ES-I3 (cell line): Measurements from ENCODE around the gene CITED4.

Experiments used
- H3K36me3 ChIP-seq: 2 replicates; pipeline ENCODE4 v1.6.1; 2013; ENCODE audit warnings: mild to moderate bottlenecking, low read length, control low read depth, moderate library complexity; ENCODE audit not compliant: insufficient read depth
- H3K4me1 ChIP-seq: 2 replicates; pipeline ENCODE4 v1.6.1; 2013; ENCODE audit warnings: mild to moderate bottlenecking, control low read depth, low read length; ENCODE audit not compliant: insufficient read depth
- H3K9ac ChIP-seq: 2 replicates; pipeline ENCODE4 v1.6.1; 2013; ENCODE audit warnings: low read depth, mild to moderate bottlenecking, low read length, moderate library complexity
- H3K9me3 ChIP-seq: 2 replicates; pipeline ENCODE4 v1.6.1; 2013; ENCODE audit warnings: mild to moderate bottlenecking, low read length, moderate library complexity; ENCODE audit not compliant: control insufficient read depth, insufficient read depth

The CITED4 gene

GRCh38 chr1:40876891-40877290 is 14.7 kb upstream of the CITED4 start:
- peaks cover 17% of the 10 kb centered on the region for H3K4me1 ChIP-seq
- H3K36me3 ChIP-seq = no peaks in the 10 kb centered on the region
- no peak overlapping the region for H3K9ac ChIP-seq
- peaks cover 2% of the 10 kb centered on the region; the same call in 1 of the 2 replicates for H3K9me3 ChIP-seq

DNA sequence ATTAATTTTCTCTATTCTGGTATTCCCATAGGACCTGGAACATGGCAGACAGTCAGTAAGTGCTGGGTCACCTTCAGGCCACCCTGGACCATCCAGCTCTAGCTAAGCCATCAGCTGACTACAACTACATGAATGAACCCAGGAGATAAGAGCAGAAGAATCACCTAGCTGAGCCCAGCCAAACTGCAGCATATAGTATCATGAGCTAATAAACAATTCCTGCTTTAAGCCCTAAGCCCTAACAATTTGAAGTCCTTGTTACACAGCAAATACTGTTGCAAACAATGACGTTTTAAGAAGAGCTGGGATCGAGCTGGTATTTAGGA is 14.2 kb upstream of the CITED4 start:
- Histone ChIP-seq H3K36me3 (no peaks in the 10 kb centered on the region), H3K9me3 (peaks cover 2% of the 10 kb centered on the region; the same call in 1 of the 2 replicates), H3K9ac (no peak overlapping the region), H3K4me1 (peaks cover 17% of the 10 kb centered on the region)

GRCh38 chr1:40873863-40874472 is 11.8 kb upstream of the CITED4 start:
- Histone ChIP-seq H3K9ac (no peak overlapping the region), H3K36me3 (no peaks in the 10 kb centered on the region), H3K9me3 (peaks cover 2% of the 10 kb centered on the region; the same call in 1 of the 2 replicates), H3K4me1 (peaks cover 9% of the 10 kb centered on the region; the same call in 1 of the 2 replicates)

GRCh38 chr1:40872276-40872675 is 10.1 kb upstream of the CITED4 start:
- Histone ChIP-seq H3K9ac (no peak overlapping the region), H3K9me3 (peaks cover 2% of the 10 kb centered on the region; the same call in 1 of the 2 replicates), H3K4me1 (no peaks in the 10 kb centered on the region; the same call in 1 of the 2 replicates), H3K36me3 (no peaks in the 10 kb centered on the region)

- H3K4me1 ChIP-seq = no peaks in the 10 kb centered on the region
- no peak overlapping the region for H3K9ac ChIP-seq
- H3K36me3 ChIP-seq = no peaks in the 10 kb centered on the region
- H3K9me3 ChIP-seq = no peaks in the 10 kb centered on the region
These were observed 8.1 kb upstream of the CITED4 start for GRCh38 chr1:40870135-40870728.

DNA sequence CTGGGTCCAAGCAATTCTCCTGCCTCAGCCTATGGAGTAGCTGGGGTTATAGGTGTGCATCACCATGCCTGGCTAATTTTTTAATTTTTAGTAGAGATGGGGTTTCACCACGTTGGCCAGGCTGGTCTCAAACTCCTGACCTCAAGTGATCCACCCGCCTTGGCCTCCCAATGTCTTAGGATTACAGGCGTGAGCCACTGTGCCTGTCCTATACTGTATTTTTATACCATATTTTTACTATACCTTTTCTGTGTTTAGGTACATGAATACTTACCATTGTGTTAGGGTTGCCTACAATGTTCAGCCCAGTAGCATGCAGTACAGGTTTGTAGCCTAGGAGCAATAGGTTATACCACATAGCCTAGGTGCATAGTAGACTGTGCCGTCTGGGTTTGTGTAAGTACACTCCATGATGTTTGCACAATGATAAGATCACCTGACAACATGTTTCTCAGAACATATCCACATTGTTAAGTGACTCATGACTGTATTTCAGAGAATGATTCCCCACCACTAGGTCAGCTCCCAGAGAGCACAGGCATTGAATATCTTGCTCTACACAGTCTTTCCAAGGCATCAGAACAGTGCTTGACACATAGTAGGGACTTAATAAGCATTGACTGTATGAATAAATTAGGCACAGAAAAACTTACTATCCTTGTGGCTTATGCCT is 6.0 kb upstream of the CITED4 start:
- no peak overlapping the region for H3K9ac ChIP-seq
- peaks cover 3% of the 10 kb centered on the region; the same call in 1 of the 2 replicates for H3K4me1 ChIP-seq

DNA sequence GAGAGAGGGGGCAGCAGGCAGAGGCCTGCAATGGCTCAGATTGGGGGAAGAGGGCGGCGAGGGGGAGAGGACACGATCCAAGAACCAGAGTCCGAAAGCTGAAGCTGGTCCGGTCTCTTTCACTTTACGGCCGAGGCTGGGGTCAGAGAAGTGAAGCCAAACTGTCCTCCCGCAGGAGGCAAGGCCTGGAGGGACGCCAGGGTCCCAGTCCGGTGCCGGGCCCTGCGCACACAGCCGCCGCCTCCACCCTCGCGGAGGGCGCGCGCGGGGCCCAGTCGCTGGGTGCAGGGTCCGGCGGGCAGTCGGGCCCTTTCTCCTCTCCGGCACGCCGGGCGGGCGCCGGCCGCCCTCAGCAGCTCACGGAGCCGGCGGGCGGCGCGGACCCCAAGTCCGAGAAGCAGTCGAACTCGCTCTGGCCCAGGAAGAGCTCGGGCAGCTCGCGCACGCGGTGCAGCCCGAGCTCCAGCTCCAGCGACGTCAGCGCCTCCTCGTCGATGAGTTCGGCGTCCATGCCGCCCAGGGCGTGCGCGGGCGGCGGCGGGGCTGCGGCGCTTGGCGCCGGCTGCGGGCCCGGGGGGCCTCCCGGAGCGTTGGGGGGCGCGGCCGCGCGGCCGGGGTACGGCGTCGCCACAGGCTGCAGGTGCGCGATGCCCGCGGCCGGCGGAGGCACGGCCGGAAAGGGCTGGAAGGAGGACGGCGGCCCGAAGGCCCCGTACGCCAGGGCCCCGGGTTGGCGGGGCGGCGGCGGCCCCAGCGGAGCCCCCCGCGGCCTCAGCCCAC is 749 bp downstream of the CITED4 start:
- peaks cover 8% of the 10 kb centered on the region for H3K4me1 ChIP-seq
- H3K9ac ChIP-seq = peak overlapping the region; percentile 74
- H3K9me3 ChIP-seq = no peaks in the 10 kb centered on the region
- H3K36me3 ChIP-seq = no peaks in the 10 kb centered on the region

More for the DNA sequence above, 6.0 kb upstream of the CITED4 start:
- no peaks in the 10 kb centered on the region for H3K36me3 ChIP-seq
- no peaks in the 10 kb centered on the region for H3K9me3 ChIP-seq

- Histone ChIP-seq H3K36me3 (no peaks in the 10 kb centered on the region), H3K4me1 (peaks cover 8% of the 10 kb centered on the region), H3K9me3 (no peaks in the 10 kb centered on the region), H3K9ac (peak overlapping the region; percentile 74)
These were observed 1.4 kb downstream of the CITED4 start for GRCh38 chr1:40860706-40861223.

GRCh38 chr1:40858856-40859416 is 3.2 kb downstream of the CITED4 start:
- Histone ChIP-seq H3K36me3 (no peaks in the 10 kb centered on the region), H3K4me1 (peaks cover 6% of the 10 kb centered on the region), H3K9me3 (no peaks in the 10 kb centered on the region; the same call in 1 of the 2 replicates), H3K9ac (no peak overlapping the region)

DNA sequence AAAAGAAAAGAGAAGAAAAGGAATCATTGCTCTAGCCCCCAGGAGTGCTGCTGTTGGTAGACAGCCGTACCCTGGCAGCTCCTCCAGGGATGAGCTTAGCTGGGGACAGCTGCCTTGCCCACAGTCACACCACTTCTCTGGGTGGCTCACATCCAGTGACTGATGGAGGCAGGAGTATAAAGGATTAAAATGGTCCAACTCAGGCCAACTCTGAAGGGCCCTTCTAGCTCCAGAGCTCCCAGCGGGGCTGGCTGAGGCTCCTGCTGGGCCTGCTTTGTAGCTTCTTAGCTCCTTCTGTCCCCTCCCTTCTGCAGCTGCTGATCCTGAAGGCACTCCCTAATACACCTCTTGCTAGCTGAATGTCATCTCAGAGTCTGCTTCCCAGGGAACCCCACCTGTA is 4.4 kb downstream of the CITED4 start:
- Histone ChIP-seq H3K9ac (no peak overlapping the region), H3K4me1 (peaks cover 6% of the 10 kb centered on the region), H3K9me3 (no peaks in the 10 kb centered on the region; the same call in 1 of the 2 replicates), H3K36me3 (no peaks in the 10 kb centered on the region)

DNA sequence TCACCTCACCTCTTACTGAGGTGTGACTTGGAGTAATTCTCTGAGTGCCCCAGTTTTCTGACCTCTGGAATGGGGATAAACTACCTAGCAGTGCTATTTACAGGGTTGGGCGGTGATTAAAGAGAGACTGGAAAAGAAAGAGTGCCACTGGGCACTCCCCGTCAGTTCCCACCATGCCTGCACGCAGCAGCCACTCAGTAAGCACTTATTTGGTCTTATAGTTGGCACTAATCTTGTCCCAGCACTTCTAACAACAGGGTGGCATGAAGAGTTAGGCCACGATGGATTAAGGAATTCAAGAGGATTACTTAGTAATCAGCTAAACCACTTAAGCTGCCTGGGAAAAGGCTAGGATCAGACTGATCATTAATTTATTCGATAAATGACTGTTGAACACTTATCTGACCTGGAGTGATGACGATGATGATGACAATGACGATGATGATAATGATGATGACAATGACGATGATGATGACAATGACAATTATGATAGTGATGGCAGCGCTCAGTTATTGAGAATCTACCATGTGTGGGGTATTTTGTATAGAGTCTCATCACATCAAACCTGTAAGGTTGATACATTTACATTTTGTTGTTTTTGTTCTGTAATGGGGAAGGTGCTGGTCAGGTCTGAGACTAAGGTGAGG is 5.4 kb downstream of the CITED4 start:
- Histone ChIP-seq H3K9me3 (no peaks in the 10 kb centered on the region; the same call in 1 of the 2 replicates), H3K4me1 (peaks cover 4% of the 10 kb centered on the region; the same call in 1 of the 2 replicates), H3K9ac (no peak overlapping the region), H3K36me3 (no peaks in the 10 kb centered on the region)

- Histone ChIP-seq H3K9ac (no peak overlapping the region), H3K36me3 (no peaks in the 10 kb centered on the region), H3K9me3 (no peaks in the 10 kb centered on the region; the same call in 1 of the 2 replicates), H3K4me1 (peaks cover 4% of the 10 kb centered on the region; the same call in 1 of the 2 replicates)
These were observed 6.0 kb downstream of the CITED4 start for GRCh38 chr1:40856116-40856515.

DNA sequence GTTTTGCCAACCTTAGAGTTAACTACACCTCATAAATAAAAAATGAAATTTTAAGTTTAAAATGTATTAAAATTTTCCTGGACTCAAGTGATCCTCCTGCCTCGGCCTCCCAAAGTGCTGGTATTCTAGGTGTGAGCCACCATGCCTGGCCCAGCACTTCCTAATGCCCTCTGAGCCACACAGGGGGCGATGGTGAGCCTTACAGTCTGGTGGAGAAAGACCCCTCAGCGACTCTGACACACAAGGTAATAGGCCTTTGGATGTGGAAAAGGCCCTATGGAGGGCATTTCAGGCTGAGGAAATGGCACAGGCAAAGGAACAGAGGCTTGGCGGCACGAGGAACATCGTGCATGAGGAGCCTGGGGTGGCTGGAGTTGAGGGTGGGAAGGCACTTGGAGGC is 6.7 kb downstream of the CITED4 start:
- Histone ChIP-seq H3K36me3 (no peaks in the 10 kb centered on the region), H3K9me3 (no peaks in the 10 kb centered on the region; the same call in 1 of the 2 replicates), H3K9ac (no peak overlapping the region), H3K4me1 (peaks cover 4% of the 10 kb centered on the region; the same call in 1 of the 2 replicates)
